Measurements from ENCODE around the gene JPT1. TPM values are rescaled to one million over a fixed set of nuclear protein-coding genes. Genes with fewer than 3 reads are reported as not detected.

JPT1 gene
- total RNA-seq, 1 donor from 2014 or later: 282 TPM

DNA sequence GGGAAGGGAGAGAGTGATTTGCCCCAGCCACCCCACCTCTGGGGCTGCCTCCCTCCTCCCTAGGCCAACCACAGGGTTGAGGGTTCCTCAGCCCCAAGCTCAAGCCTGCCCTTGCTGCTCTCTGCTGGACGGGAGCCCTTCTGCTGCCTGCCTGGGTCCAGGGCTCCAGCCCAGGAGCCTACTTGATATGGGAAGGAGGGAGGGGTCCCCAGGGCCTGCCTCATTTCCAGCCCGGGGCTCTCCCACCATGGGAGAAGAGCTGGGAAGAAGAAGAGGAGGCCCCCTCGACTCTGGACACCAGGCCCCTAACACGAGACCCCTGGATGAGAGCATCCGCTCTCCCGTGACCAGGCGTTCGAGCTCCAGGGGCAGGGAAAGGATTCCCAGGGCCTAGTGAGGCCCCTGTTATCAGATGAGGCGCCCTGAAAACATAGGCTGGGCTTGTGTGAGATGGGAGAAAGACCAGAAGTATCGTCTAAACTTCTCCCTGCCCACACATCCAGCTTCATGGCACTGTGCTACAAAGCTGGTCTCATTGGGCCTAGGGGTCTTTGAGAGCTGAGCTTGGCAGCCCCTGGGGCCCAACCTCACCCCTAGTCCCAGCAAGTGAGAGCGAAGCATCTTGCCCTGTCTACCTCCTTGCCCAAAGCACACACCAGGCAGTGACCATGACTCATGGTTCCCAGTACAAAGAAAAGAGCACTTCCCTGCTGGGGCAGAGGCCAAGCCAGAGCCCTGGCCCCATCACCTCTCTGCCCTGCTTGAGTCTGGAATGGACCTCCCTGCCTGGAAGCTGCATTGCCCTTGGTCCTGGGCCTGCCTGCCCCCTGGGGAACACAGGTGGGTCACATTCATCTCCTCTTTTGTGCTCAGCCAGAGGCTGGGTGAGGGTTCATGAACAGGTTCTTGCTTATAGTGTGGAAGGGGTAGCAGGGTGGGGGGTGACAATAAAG lies 65.6 kb downstream of the JPT1 start:
- no peak for FAIRE-seq
- H3K9me3 Mint-ChIP-seq (ENCODE audit: unreplicated experiment): no peaks in the 10 kb centered on the region
- Histone ChIP-seq H3K4me1 (ENCODE audit: insufficient read depth, low read length) (peaks cover 26% of the 10 kb centered on the region), H3K4me2 (ENCODE audit: low read length) (peak overlapping the region; percentile 85), H3K36me3 (ENCODE audit: insufficient read depth, low read length) (no peaks in the 10 kb centered on the region), H3K27me3 (ENCODE audit: insufficient read depth, low read length) (no peaks in the 10 kb centered on the region), H3K9me3 (ENCODE audit: insufficient read depth, low read depth, low read length) (no peaks in the 10 kb centered on the region), H3K79me2 (ENCODE audit: insufficient read depth, low read length) (no peaks in the 10 kb centered on the region), H3K4me3 (ENCODE audit: insufficient read depth, low read depth, low read length) (no peak overlapping the region), H3K9ac (ENCODE audit: low read length) (no peak overlapping the region), H4K20me1 (ENCODE audit: insufficient read depth, low read length) (no peaks in the 10 kb centered on the region), H3K27ac (ENCODE audit: low read depth, low read length) (no peak overlapping the region), H2AFZ (ENCODE audit: low read depth, low read length) (peak overlapping the region; percentile 84)
- peak overlapping the region; percentile 63 for H3K27ac Mint-ChIP-seq (ENCODE audit: unreplicated experiment)
- TF ChIP-seq EZH2 (IDR thresholded peaks at IDR 0.05; ENCODE audit: insufficient read depth, low read length): no peak
- TF ChIP-seq, protein P1, sequence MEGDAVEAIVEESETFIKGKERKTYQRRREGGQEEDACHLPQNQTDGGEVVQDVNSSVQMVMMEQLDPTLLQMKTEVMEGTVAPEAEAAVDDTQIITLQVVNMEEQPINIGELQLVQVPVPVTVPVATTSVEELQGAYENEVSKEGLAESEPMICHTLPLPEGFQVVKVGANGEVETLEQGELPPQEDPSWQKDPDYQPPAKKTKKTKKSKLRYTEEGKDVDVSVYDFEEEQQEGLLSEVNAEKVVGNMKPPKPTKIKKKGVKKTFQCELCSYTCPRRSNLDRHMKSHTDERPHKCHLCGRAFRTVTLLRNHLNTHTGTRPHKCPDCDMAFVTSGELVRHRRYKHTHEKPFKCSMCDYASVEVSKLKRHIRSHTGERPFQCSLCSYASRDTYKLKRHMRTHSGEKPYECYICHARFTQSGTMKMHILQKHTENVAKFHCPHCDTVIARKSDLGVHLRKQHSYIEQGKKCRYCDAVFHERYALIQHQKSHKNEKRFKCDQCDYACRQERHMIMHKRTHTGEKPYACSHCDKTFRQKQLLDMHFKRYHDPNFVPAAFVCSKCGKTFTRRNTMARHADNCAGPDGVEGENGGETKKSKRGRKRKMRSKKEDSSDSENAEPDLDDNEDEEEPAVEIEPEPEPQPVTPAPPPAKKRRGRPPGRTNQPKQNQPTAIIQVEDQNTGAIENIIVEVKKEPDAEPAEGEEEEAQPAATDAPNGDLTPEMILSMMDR (IDR thresholded peaks at IDR 0.05; ENCODE audit: insufficient read depth, low read depth, low read length): no peak
- no peak for DNase-seq (ENCODE audit: low read depth)
- H3K4me3 Mint-ChIP-seq (ENCODE audit: unreplicated experiment): peak overlapping the region; percentile 83
- peaks cover 41% of the 10 kb centered on the region for H3K4me1 Mint-ChIP-seq (ENCODE audit: low read depth, unreplicated experiment)
- H3K27me3 Mint-ChIP-seq (ENCODE audit: low read depth, unreplicated experiment): no peaks in the 10 kb centered on the region
- peaks cover 2% of the 10 kb centered on the region for H3K36me3 Mint-ChIP-seq (ENCODE audit: low read depth, unreplicated experiment)

DNA sequence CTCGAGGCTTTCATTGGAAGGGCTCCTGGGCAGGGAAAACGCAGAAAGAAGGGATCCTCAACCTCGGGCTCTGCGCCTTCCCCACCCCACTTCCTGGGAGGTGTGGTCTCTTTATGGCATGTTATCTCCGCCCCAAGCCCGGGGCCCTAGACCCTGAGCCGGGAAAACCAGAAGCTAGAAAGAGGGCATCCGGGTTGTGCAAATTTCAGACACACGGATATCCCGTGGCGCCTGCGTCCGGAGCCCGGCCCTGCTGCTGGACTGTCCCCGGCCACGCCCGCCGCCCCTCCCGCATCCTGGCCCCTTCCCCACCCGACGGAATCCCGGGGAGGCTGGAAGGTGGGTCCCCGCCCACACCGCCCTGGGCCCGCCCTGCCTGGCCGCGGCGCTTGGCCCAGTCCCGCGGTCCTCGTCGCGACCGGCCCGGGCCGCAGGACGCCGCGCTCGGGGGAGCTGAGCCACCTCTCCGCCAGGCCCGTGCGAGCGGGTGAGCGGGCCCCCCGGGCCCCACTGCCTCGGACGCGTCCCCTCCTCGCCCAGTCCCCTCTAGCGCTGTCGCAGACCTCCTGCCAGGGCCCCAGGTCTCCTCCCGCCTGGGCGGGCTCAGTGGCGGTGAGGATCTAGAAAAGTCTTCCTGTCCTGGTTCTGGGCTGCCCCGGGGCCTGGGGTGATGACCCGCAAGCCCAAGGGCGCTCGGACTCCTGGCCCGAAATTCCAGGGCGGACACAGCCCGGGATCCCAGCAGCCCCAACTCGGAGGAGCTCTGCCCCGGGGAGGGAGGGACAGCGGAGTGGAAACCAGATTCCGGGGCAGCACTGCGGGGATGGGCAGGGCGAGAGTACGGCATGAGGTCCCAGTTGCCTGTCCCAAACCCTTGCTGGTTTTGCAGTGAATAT lies 66.5 kb downstream of the JPT1 start, which contains the start of gene SLC16A5:
Gene SLC16A5, plus strand, starts transcription at position 397 of the 896 bp plus-strand sequence. CDS start 5,683 bp downstream, outside the sequence.
- Histone ChIP-seq H3K79me2 (ENCODE audit: insufficient read depth, low read length) (no peaks in the 10 kb centered on the region), H3K9ac (ENCODE audit: low read length) (peak within 1 kb of the TSS; percentile 72), H3K4me1 (ENCODE audit: insufficient read depth, low read length) (peaks cover 26% of the 10 kb centered on the region), H4K20me1 (ENCODE audit: insufficient read depth, low read length) (no peaks in the 10 kb centered on the region), H3K4me3 (ENCODE audit: insufficient read depth, low read depth, low read length) (peak within 1 kb of the TSS; percentile 53), H3K36me3 (ENCODE audit: insufficient read depth, low read length) (no peaks in the 10 kb centered on the region), H3K4me2 (ENCODE audit: low read length) (peak within 1 kb of the TSS; percentile 85), H2AFZ (ENCODE audit: low read depth, low read length) (peak within 1 kb of the TSS; percentile 84), H3K27me3 (ENCODE audit: insufficient read depth, low read length) (no peaks in the 10 kb centered on the region), H3K9me3 (ENCODE audit: insufficient read depth, low read depth, low read length) (no peaks in the 10 kb centered on the region), H3K27ac (ENCODE audit: low read depth, low read length) (peak within 1 kb of the TSS; percentile 17)
- Mint-ChIP-seq H3K27me3 (ENCODE audit: low read depth, unreplicated experiment) (no peaks in the 10 kb centered on the region), H3K27ac (ENCODE audit: unreplicated experiment) (peak within 1 kb of the TSS; percentile 95), H3K36me3 (ENCODE audit: low read depth, unreplicated experiment) (peaks cover 2% of the 10 kb centered on the region), H3K4me3 (ENCODE audit: unreplicated experiment) (peak within 1 kb of the TSS; percentile 83), H3K4me1 (ENCODE audit: low read depth, unreplicated experiment) (peaks cover 43% of the 10 kb centered on the region), H3K9me3 (ENCODE audit: unreplicated experiment) (no peaks in the 10 kb centered on the region)
- no peak for TF ChIP-seq EZH2 (IDR thresholded peaks at IDR 0.05; ENCODE audit: insufficient read depth, low read length)
- TF ChIP-seq, protein P1 (IDR thresholded peaks at IDR 0.05; ENCODE audit: insufficient read depth, low read depth, low read length): no peak
- FAIRE-seq (no peak), DNase-seq (ENCODE audit: low read depth) (peak; percentile 58)
